ENCODE results near the gene IGFBP3.

- TF ChIP-seq, protein P1, sequence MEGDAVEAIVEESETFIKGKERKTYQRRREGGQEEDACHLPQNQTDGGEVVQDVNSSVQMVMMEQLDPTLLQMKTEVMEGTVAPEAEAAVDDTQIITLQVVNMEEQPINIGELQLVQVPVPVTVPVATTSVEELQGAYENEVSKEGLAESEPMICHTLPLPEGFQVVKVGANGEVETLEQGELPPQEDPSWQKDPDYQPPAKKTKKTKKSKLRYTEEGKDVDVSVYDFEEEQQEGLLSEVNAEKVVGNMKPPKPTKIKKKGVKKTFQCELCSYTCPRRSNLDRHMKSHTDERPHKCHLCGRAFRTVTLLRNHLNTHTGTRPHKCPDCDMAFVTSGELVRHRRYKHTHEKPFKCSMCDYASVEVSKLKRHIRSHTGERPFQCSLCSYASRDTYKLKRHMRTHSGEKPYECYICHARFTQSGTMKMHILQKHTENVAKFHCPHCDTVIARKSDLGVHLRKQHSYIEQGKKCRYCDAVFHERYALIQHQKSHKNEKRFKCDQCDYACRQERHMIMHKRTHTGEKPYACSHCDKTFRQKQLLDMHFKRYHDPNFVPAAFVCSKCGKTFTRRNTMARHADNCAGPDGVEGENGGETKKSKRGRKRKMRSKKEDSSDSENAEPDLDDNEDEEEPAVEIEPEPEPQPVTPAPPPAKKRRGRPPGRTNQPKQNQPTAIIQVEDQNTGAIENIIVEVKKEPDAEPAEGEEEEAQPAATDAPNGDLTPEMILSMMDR (tag by site-specific recombination; IDR thresholded peaks at IDR 0.05): no peak
- TF ChIP-seq ZBTB7A (tag by site-specific recombination; IDR thresholded peaks at IDR 0.05; ENCODE audit: low read depth) (no peak), ZNF76 (tag by site-specific recombination; IDR thresholded peaks at IDR 0.05; ENCODE audit: borderline replicate concordance, low read depth) (no peak), ZNF707 (tag by site-specific recombination; IDR thresholded peaks at IDR 0.05) (no peak), TRIM28 (IDR thresholded peaks at IDR 0.05; ENCODE audit: borderline replicate concordance, low read length) (no peak), PRDM6 (tag by site-specific recombination; IDR thresholded peaks at IDR 0.05) (no peak), ZNF274 (IDR thresholded peaks at IDR 0.05; ENCODE audit: low read length) (no peak), ZNF274 (tag by site-specific recombination; IDR thresholded peaks at IDR 0.05; ENCODE audit: borderline replicate concordance) (no peak), SALL2 (tag by site-specific recombination; IDR thresholded peaks at IDR 0.05; ENCODE audit: borderline replicate concordance) (no peak), ZNF423 (tag by site-specific recombination; IDR thresholded peaks at IDR 0.05) (no peak)
- TF ChIP-seq, protein P2, sequence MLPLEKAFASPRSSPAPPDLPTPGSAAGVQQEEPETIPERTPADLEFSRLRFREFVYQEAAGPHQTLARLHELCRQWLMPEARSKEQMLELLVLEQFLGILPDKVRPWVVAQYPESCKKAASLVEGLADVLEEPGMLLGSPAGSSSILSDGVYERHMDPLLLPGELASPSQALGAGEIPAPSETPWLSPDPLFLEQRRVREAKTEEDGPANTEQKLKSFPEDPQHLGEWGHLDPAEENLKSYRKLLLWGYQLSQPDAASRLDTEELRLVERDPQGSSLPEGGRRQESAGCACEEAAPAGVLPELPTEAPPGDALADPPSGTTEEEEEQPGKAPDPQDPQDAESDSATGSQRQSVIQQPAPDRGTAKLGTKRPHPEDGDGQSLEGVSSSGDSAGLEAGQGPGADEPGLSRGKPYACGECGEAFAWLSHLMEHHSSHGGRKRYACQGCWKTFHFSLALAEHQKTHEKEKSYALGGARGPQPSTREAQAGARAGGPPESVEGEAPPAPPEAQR (tag by site-specific recombination; IDR thresholded peaks at IDR 0.05): no peak
These were observed 16.2 kb upstream of the IGFBP3 start for GRCh38 chr7:45937301-45937700.
